ENCODE results near the gene KLF6. TPM values are rescaled to one million over a fixed set of nuclear protein-coding genes. Genes with fewer than 3 reads are reported as not detected.

The KLF6 gene
- total and polyA plus RNA-seq, 9 of the 15 experiments (the other 6 are each of a cell fraction or from before 2014, with no cell fraction given), result 3.2 to 23.9 (median 8.0) TPM

- WGBS (ENCODE audit: insufficient coverage, low coverage, missing lambda C conversion rate), result 4% methylated on average over 20 of the region's 20 CpGs
- no peaks in the 10 kb centered on the region for H3K79me2 ChIP-seq (ENCODE audit: control insufficient read depth, insufficient read depth, low read length)
- no peak for FAIRE-seq
- TF ChIP-seq EP300 (IDR thresholded peaks at IDR 0.05; ENCODE audit: low read length) (0 out of 2 replicates have a peak, but pooled peaks have one; percentile 43), DPF2 (IDR thresholded peaks at IDR 0.05) (peak; percentile 84), KLF1 (tag; IDR thresholded peaks at IDR 0.05) (peak; percentile 79), ZBTB2 (IDR thresholded peaks at IDR 0.05) (peak; percentile 60; the same call in 1 of the 2 replicates), ATF3 (IDR thresholded peaks at IDR 0.05) (peak; percentile 54), ATF3 (CRISPR knock-in tag; conservative IDR thresholded peaks at IDR 0.05) (no peak), RNF2 (IDR thresholded peaks at IDR 0.05) (peak; percentile 29; the same call in 1 of the 2 replicates), ELF1 (tag; IDR thresholded peaks at IDR 0.05) (no peak), STAG1 (CRISPR knock-in tag; IDR thresholded peaks at IDR 0.05; ENCODE audit: borderline replicate concordance) (no peak), CTBP1 (IDR thresholded peaks at IDR 0.05; ENCODE audit: borderline replicate concordance) (peak; percentile 50; the same call in 1 of the 2 replicates), NELFE (IDR thresholded peaks at IDR 0.05; ENCODE audit: insufficient read depth, insufficient read length) (no peak), ZNF318 (IDR thresholded peaks at IDR 0.05; ENCODE audit: borderline replicate concordance in 1 of 2, low read depth in 1 of 2) (peak in 1 of 2 experiments; percentile 15; a peak in 1 of 4 replicates), CBX3 (IDR thresholded peaks at IDR 0.05; ENCODE audit: borderline replicate concordance in 1 of 2, low read length in 2 of 2) (0 out of 3 replicates have a peak, but pooled peaks of 1 of the 2 experiments have one; percentile 32)
Observed at GRCh38 chr10:3763035-3763456, 22.0 kb downstream of the KLF6 start.

More at GRCh38 chr10:3763035-3763456, 22.0 kb downstream of the KLF6 start:
- POLR2A ChIA-PET, result interaction anchor here (1.2 to 5.5 kb wide), 5 partner anchors 8 to 22 kb away, joined by 3 to 69 read pairs (median 15); partner anchors contain the start of gene KLF6
- H3K9ac ChIP-seq (ENCODE audit: insufficient read depth in 1 of 2, low read depth in 2 of 2, low read length in 2 of 2), result peak overlapping the region; percentile 46 to 83
- H2AFZ ChIP-seq (ENCODE audit: low read depth, low read length), result peak overlapping the region; percentile 83
- peaks cover 0 to 5% of the 10 kb centered on the region in 2 experiments; a peak in 2 of 5 replicates for H3K27me3 ChIP-seq (ENCODE audit: control insufficient read depth in 2 of 2, insufficient read depth in 2 of 2, low read length in 2 of 2)
- H3K4me2 ChIP-seq (ENCODE audit: insufficient read depth, low read length), result peak overlapping the region; percentile 73
- no peak overlapping the region for H3K4me3 ChIP-seq
- CTCF ChIA-PET (ENCODE audit: low intra/inter-chr PET ratio), result no interaction called here
- H3K4me1 ChIP-seq (replicated peaks in 1 of 2; ENCODE audit: control insufficient read depth in 2 of 2, insufficient read depth in 2 of 2, low read length in 2 of 2), result peaks cover 14 to 43% of the 10 kb centered on the region in 2 experiments
- ATAC-seq (peak; percentile 71), DNase-seq (ENCODE audit: extremely low read depth in 1 of 4, low spot score in 3 of 4) (peak; percentile 56 to 72 (median 70))
- intact Hi-C loops (cut with micrococcal nuclease) (no loop called here), in situ Hi-C loops (cut with MboI) (no loop called here)
- no peak overlapping the region for H3K27ac ChIP-seq (ENCODE audit: extremely low read depth, low read depth, low read length)
- no peaks in the 10 kb centered on the region for H4K20me1 ChIP-seq (replicated peaks; ENCODE audit: control insufficient read depth, insufficient read depth, low read length)
- no peaks in the 10 kb centered on the region for H3K9me1 ChIP-seq (ENCODE audit: control insufficient read depth, insufficient read depth, low read length)
- BruUV-seq (replicated peaks), result no TSS peak
- H3K9me3 ChIP-seq (replicated peaks; ENCODE audit: control insufficient read depth, insufficient read depth, low read depth, low read length), result no peaks in the 10 kb centered on the region
- H3K36me3 ChIP-seq (ENCODE audit: control insufficient read depth, insufficient read depth, low read length), result no peaks in the 10 kb centered on the region; the same call in 2 of the 3 replicates

Data from K562 (cell line).